PC-9 (cell line): ENCODE measurements around the gene PHYH.
"Not testable (repeated sequence)": the region's sequence is repeated elsewhere in the genome, so short reads cannot be mapped to it uniquely, and the experiment has no call there.

Source experiments
- CTCF ChIP-seq: fragments of 200-600 bp; sonication (generic); conservative IDR thresholded peaks from 2 replicates; pipeline ENCODE4 v1.6.1; 2017; ENCODE audit warnings: mixed run types, antibody characterized with exemption, mild to moderate bottlenecking, moderate library complexity
- EZH2 ChIP-seq: fragments of 200-600 bp; sonication (generic); IDR thresholded peaks from 2 replicates; pipeline ENCODE4 v1.8.0; 2017; ENCODE audit warnings: antibody characterized with exemption, low read depth

GRCh38 chr10:13242260-13242659, 57.6 kb downstream of the PHYH start:
- not testable (repeated sequence) for TF ChIP-seq CTCF, EZH2
